ENCODE results near the gene C2orf81.

C2orf81 gene

GRCh38 chr2:74390606-74391005 is 30.8 kb downstream of the C2orf81 start:
- no peak for DNase-seq

GRCh38 chr2:74387346-74387745 is 34.1 kb downstream of the C2orf81 start:
- DNase-seq, result no peak

GRCh38 chr2:74385396-74385795 is 36.0 kb downstream of the C2orf81 start:
- no peak for DNase-seq

GRCh38 chr2:74384051-74384450 is 37.4 kb downstream of the C2orf81 start:
- no peak for DNase-seq

GRCh38 chr2:74383254-74383653 is 38.2 kb downstream of the C2orf81 start:
- no peak for DNase-seq

- DNase-seq, result no peak
Observed at GRCh38 chr2:74381751-74382150, 39.7 kb downstream of the C2orf81 start.

GRCh38 chr2:74379851-74380789 is 41.3 kb downstream of the C2orf81 start, which contains the start of gene DCTN1:
Gene DCTN1, minus strand, starts transcription at chr2:74380311. Its CDS starts 274 bp downstream, at chr2:74380037.
- DNase-seq, result peak; percentile 8 to 18

GRCh38 chr2:74378007-74378406 is 43.4 kb downstream of the C2orf81 start:
- DNase-seq, result no peak

- DNase-seq, result peak in 1 of 2 experiments; percentile 12
Observed at GRCh38 chr2:74375838-74376237, 45.6 kb downstream of the C2orf81 start.

GRCh38 chr2:74374509-74375205 is 46.8 kb downstream of the C2orf81 start:
- DNase-seq, result no peak

GRCh38 chr2:74373985-74374384 is 47.4 kb downstream of the C2orf81 start:
- DNase-seq, result no peak

GRCh38 chr2:74373221-74373676 is 48.2 kb downstream of the C2orf81 start:
- DNase-seq, result no peak

GRCh38 chr2:74372674-74373073 is 48.7 kb downstream of the C2orf81 start:
- DNase-seq, result no peak

- DNase-seq, result no peak
Observed at GRCh38 chr2:74371421-74371820, 50.0 kb downstream of the C2orf81 start.

GRCh38 chr2:74369976-74370375 is 51.4 kb downstream of the C2orf81 start:
- DNase-seq, result no peak

- no peak for DNase-seq
Observed at GRCh38 chr2:74368499-74368898, 52.9 kb downstream of the C2orf81 start.

GRCh38 chr2:74367789-74368188 is 53.6 kb downstream of the C2orf81 start:
- no peak for DNase-seq

- no peak for DNase-seq
Observed at GRCh38 chr2:74366036-74366435, 55.4 kb downstream of the C2orf81 start.

GRCh38 chr2:74364533-74365505 is 56.6 kb downstream of the C2orf81 start:
- DNase-seq, result no peak
